AG08395 (cell line): ENCODE results near the gene IFNW1.
"Not testable (repeated sequence)": the region's sequence is repeated elsewhere in the genome, so short reads cannot be mapped to it uniquely, and the experiment has no call there.

ENCODE experiments used
- DNase-seq: peaks from one replicate; pipeline ENCODE4 v3.0.0; 2012; ENCODE audit warnings: mixed read lengths, low spot score

The IFNW1 gene

GRCh38 chr9:21141427-21141882, at the start of gene IFNW1:
IFNW1 (minus strand) TSS chr9:21141832; CDS start chr9:21141570, 262 bp downstream.
- DNase-seq, result no peak

- not testable (repeated sequence) for DNase-seq
Measured at GRCh38 chr9:21187487-21187886, 45.9 kb upstream of the IFNW1 start, which contains the start of gene IFNA4. IFNA4 (minus strand) TSS chr9:21187587; CDS start chr9:21187531, 56 bp downstream.

DNA sequence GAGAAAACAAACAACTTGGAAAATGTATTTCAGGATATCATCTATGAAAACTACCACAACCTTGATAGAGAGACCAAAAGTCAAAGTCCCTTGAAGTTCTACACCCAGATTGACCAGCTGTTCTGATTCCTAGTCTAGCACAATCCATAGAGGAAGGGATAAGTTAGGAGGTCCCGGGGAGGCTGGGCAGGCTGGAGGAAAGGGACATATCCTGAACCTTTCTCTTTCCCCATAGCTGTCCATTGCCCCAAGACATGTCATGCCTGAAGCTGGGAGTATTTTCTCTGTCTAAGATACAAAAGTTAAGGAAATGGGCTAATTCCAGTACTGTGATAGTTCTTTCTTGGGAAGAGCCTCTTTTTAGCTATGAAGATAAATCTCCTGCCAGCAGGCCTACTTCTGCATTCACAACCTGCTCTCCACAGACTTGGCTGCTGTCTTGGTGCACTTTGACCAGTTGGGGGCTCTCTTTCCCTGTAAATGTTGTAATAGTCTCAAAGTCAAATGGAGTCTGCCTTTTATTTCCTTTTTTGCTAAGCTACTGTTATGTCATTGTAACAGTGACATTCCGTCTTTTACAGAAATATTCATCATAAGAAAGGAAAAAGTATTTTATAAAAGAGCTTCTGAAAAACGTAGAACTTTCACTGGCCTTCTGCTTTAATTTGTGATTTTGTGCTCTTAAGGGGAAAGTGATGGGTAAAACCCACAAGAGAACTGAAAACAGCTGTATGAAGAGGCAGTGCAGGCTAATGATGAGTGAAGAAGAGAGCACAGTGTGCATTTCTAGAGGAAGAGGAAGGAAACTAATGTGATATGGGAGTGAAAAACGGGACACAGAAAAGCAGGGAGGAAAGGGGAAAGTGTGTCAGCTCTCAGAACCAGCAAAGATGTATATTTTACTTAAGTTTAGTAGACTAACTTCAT, 41.4 kb upstream of the IFNW1 start:
- not testable (repeated sequence) for DNase-seq

DNA sequence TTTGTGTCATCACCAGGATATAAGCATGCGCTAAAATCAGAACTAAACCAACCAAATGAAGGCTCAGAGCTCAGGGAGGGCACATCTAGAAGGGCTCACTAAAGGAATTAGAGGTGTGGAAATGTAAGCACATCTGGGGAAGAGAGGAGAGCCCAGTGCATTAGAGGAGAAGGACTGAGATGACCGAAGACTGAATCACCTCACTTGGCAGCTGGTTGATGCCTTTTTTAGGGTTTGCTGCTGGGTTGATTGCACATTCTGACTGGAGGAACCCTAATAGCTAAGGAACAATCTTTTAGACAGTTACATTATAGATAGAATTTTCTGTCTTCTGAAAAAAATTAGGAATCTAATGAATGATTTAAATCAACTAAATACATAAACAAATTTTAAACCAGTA, 33.0 kb upstream of the IFNW1 start:
- DNase-seq, result peak; percentile 4

DNA sequence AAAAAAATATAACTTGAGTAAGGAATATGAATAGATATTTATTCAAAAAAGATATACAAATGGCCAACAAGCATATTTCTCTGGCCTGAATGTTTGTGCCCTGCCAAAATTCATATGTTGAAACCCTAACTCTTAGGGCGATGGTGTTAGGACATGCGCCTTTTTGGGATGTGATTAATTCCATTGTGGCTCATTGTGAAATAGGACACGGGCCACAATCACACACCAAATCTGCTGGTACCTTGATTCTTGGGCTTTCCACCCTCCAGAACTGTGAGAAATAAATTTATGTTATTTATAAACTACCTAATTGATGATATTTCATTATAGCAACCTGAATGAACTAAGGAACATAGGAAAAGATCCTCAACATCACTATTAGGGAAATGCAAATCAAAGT, 30.5 kb upstream of the IFNW1 start:
- DNase-seq, result no peak

- DNase-seq, result no peak
Measured at GRCh38 chr9:21171351-21171750, 29.7 kb upstream of the IFNW1 start.

GRCh38 chr9:21166560-21166959, 24.9 kb upstream of the IFNW1 start, which contains the start of gene IFNA21:
IFNA21 (minus strand) TSS chr9:21166660; CDS start chr9:21166612, 48 bp downstream.
- DNase-seq, result not testable (repeated sequence)

DNA sequence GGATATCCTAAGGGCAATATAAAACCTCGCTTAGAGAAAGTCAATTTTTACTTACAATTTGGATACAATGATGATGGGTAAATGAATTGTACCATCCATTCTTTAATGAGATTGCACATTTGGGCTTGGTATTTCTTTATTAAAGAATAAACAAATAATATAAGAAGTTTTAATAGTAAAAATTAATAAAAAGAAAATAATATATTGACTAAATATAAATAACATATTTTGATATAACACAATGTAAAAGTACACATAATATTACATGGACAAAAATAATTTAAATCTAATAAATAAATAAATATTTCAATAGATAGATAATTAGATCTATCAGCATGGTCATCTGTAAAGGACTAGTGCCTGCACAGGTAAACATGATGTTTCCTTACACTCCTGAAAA, 23.9 kb upstream of the IFNW1 start:
- DNase-seq, result no peak

DNA sequence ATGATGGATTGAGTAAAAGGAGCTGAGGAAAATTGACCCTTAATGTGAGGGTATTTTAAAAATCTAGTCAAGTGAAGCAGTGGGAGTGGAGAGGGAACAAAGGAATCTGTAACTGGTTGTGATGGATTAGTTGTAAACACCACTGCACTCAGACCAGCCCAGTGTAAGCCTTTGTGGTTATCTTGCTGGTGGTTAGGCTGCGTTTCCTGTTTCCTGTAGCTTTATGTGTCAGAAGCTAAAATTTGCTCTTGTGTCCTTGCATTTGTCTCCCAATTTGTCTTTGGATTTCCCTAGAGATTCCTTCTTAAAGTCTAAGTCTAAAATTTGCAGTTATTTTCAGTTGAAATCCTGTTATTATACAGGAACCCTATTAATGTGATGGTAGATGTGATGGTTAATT, 18.5 kb upstream of the IFNW1 start:
- DNase-seq, result no peak

GRCh38 chr9:21155501-21155900, 13.9 kb upstream of the IFNW1 start:
- DNase-seq, result no peak

GRCh38 chr9:21154018-21154608, 12.5 kb upstream of the IFNW1 start:
- DNase-seq, result no peak

- no peak for DNase-seq
Measured at GRCh38 chr9:21153336-21154017, 11.8 kb upstream of the IFNW1 start.

GRCh38 chr9:21144603-21145002, 3.0 kb upstream of the IFNW1 start:
- no peak for DNase-seq

DNA sequence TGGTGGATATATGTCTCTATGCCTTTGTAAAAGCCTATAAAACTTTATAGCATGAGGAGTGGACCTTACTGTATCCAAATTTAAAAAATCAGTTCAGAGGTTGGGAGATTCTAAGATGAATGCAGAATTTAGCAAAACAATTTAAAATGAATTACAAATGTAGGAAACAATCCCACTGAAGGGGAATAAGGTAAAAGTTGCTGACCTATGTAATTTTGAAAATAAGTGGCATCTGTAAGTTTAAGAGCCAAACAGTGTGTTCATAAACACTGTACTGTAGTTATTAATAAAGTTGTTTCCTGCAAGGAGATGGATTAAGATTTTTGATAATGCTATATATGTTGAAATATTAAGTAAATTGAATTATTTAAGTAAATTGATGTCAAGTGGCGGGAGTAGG, 4.6 kb downstream of the IFNW1 start:
- DNase-seq, result no peak

GRCh38 chr9:21135736-21136135, 5.9 kb downstream of the IFNW1 start:
- no peak for DNase-seq

DNA sequence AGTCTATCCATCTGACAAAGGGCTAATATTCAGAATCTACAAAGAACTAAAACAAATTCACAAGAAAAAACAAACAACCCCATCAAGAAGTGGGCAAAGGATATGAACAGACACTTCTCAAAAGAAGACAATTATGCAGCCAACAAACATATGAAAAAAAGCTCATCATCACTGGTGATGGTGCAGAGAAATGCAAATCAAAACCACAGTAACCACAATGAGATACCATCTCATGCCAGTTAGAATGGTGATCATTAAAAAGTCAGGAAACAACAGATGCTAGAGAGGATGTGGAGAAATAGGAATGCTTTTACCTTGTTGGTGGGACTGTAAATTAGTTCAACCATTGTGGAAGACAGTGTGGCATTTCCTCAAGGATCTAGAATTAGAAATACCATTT, 13.4 kb downstream of the IFNW1 start:
- DNase-seq, result not testable (repeated sequence)

- no peak for DNase-seq
Measured at GRCh38 chr9:21121595-21122251, 19.9 kb downstream of the IFNW1 start.

GRCh38 chr9:21121079-21121478, 20.6 kb downstream of the IFNW1 start:
- DNase-seq, result no peak

DNA sequence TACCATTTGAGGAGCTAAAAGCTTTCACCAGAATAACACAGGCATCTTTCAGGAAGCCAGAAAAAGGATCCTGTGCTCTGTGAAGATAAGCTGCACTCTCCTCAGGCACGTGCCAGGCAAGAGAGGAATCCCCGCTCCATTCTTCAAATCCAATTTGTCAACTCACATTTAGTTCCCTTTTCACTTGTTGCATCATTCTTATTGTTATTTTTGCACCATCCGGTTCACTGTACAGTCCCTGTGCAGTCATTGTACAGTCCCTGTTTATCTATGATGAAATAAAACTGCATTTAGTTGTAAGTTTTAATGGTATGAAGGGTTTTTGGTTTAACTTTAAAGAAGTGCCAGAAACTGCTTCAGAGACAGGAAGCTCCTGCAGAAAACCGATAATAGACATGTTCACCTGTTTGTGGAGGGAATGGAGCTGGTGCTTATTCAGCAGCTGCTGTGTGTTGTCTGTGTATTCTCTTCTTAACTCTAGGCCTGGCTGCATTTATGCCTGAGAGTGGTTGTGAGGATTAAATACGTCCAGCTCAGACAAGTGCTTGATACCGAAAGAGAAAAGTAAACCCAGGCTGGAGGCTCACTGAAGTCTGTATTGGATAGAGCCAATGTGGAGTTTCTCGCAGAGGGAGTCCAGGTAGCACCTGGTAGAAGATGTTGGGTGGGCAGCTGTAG, 22.4 kb downstream of the IFNW1 start:
- no peak for DNase-seq

GRCh38 chr9:21114311-21114710, 27.3 kb downstream of the IFNW1 start:
- DNase-seq, result no peak
